HG03095 (cell line): Measurements from ENCODE around the gene TLN1.

ENCODE experiments used
- ATAC-seq: cut with Tn5 transposase; IDR thresholded peaks from one replicate; pipeline ENCODE4 v1.9.1; 2021; ENCODE audit warnings: moderate library complexity; ENCODE audit not compliant: unreplicated experiment

The TLN1 gene

DNA sequence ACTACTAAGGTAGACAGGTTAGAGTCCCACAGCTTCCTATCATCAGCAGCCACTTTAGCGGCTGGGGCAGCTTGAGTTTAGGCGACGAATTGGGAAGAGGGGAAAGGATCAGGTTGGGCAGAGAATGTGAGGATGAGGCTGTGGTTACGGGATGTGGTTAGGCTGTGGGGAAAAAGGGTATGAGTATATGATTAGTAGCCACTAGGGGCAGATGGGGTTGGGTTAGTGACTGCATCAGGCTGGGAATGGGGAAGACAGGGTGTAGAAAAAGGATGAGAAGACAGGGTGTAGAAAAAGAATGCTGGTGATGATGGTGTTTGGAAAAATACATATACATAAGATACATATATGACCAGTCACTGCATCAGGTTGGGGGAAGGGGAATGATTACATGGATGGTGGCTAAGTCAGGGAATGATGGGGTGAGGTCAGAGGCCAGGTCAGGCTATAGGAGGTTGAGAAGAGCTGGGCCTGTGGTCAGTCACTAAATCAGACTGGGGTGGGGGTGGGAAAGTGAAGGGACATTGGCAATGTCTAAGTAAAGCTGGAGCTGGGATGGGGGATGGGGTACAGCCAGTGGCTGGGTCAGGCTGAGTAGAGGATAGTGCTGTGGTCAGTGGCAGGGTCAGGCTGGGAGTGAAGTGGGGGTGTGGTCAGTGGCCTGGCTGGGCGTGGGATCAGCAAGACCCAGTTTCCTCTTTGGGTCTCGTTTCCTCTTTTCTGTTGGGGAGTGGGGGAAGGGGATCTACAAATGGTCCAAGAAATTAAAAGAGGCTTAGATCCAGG is 2.1 kb downstream of the TLN1 start:
- ATAC-seq, result no peak

GRCh38 chr9:35729101-35729500 is 2.9 kb downstream of the TLN1 start:
- ATAC-seq, result no peak

GRCh38 chr9:35728041-35728971 is 3.7 kb downstream of the TLN1 start:
- no peak for ATAC-seq

DNA sequence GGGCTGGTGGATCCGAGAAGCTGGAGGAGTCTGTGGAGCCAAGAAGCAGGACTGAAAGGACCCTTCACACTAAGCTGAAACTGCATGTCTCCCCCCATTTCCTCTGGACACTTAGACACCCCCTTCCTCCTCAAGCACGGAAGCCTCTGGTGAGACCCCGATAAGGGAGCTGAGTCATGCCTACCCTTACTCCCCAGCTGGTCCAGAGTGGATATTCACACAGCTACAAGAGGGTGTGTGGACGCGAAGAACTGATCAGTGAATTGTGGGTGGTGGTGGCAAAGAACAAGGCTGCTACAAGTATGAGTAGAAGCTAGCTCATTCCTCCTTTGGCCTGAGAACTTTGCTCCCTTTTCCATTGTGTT is 4.3 kb downstream of the TLN1 start:
- ATAC-seq, result no peak

DNA sequence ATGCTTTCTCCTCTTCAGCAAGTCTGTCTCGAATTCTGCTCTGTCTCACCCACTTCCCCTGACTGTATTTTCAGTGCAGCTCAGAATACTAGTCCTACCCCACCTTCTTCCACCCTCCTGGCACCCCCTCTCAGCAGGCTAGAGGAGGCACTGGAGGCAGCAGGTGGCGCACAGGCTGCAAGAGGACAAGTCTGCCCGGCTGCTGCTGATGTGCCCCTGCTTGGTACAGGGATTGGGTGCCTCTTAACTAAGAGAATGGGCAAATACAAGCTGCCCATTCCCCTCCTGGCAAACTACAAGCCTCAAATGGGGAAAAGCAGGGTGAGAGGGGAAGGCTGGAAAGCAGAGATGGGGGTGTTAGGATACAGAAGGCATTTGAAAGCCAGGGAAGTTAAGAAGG is 5.1 kb downstream of the TLN1 start:
- ATAC-seq, result no peak

DNA sequence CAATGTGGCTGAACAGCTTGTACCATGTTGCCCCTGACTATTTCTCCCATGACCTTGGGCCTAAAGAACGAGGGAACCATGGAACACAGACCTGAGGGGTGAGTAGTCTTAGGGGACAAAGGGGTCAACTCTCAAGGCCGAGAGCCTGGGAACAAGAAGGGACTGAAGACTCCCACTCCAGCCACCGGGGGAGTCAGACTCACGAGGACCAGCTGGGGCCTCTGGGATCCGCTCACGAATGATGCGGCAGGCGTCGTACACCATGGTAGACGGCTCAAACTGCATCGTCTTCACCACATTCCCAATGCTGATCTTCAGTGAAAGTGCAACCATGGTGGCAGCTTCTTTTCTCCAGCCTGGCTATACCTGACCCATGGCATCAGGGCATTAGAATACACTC is 6.6 kb downstream of the TLN1 start:
- ATAC-seq, result no peak

- ATAC-seq, result no peak
These were observed 8.1 kb downstream of the TLN1 start for GRCh38 chr9:35723908-35724307.

- ATAC-seq, result no peak
These were observed 8.6 kb downstream of the TLN1 start for GRCh38 chr9:35723426-35723825.

- no peak for ATAC-seq
These were observed 12.4 kb downstream of the TLN1 start for GRCh38 chr9:35719546-35719945.

DNA sequence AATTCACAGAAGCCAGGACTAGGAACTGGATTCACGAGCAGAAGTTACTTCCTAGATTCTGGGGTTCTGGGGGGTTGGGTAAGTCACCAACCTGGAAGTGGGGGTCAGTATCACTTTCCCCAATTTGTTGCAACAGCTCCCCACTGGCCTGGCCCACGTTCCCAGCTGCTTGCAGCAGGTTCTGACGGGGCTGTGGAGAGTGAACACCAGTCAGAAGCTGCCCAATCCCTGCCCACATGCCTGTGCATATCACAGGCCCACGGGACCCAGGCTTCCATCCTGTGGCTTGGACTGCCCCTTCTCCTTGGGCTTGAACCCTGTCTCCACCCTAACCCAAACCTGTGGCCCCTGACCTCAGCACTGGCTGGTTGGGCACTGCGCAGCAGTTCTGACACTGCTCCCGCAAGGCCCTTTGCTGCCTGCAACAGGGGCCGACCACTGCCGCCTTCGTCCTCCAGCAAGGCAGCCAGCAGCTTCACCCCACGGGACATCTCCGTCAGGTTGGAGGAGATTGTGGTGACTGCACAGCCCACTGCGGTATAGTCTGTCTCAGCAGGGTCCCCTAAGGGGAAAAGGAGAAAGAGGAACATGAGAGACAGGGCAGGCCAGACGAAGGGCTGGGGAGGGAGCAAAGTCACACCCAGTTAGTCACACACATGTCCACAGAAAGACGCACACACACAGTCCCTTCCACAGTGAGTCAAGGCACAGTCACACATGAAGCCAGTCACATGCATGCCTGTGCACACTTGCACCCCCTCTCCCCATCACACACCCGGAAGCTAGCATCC is 13.1 kb downstream of the TLN1 start:
- no peak for ATAC-seq

- no peak for ATAC-seq
These were observed 14.7 kb downstream of the TLN1 start for GRCh38 chr9:35717132-35717870.

- no peak for ATAC-seq
These were observed 15.8 kb downstream of the TLN1 start for GRCh38 chr9:35716230-35716629.

- ATAC-seq, result no peak
These were observed 17.3 kb downstream of the TLN1 start for GRCh38 chr9:35714579-35715252.

GRCh38 chr9:35714123-35714522 is 17.9 kb downstream of the TLN1 start:
- ATAC-seq, result no peak

GRCh38 chr9:35713578-35713977 is 18.4 kb downstream of the TLN1 start:
- ATAC-seq, result no peak

GRCh38 chr9:35712762-35713400 is 19.1 kb downstream of the TLN1 start:
- ATAC-seq, result no peak

GRCh38 chr9:35711501-35712428 is 20.2 kb downstream of the TLN1 start:
- ATAC-seq, result peak; percentile 63

DNA sequence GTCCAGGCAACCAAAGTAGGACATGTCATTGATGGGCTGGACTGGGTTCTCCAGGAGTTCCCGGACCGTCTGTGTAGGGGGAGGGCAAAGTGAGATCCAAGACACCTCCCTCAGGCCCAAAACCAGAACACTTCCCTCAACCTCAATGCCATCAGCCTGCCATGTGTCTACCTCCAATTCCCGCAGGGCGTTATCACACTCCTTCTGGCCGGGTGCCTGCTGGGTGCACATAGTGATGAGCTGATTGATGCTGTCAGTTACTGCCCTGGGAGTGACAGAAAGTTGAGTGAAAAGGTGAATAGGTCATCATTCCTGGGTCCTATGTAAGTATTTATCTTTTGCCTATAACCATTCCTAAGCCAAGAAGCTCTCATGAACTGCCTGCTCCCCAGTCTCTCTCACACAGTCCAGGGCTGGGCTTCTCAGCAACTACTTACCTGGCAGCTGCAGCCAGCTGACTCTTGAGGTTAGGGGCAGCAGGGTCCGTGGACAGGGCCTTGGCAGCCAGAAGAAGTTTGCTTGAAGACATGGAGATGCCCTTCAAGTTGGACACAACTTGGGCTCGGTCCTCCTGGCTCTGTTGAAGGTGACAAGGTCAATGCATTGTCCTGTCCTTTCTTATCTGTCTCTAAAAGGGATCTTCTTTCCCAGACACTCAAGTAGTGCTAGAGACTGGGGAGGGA is 21.0 kb downstream of the TLN1 start:
- ATAC-seq, result no peak
